Renal cortex interstitium (tissue), 15 donors: Measurements from ENCODE around the gene ZNF646. TPM values are rescaled to one million over a fixed set of nuclear protein-coding genes. Genes with fewer than 3 reads are reported as not detected.

Source experiments
- DNase-seq, 11 donors: peaks; one replicate each; pipeline ENCODE4 v3.0.0-alpha.2; 2013; ENCODE audit warnings: low read depth in 9 of 11, low spot score in 4 of 11; ENCODE audit errors: extremely low read depth in 1 of 11
- long read RNA-seq, 16 experiments: transcript quantifications; one replicate each; lab custom pipeline, GENCODE V29; 2026
- polyA plus RNA-seq, 3 donors: library from polyadenylated mRNA; unstranded; fragments of 120-200 nt; gene quantifications; one replicate each; pipeline ENCODE4 v1.2.1, GENCODE V29; 2013; ENCODE audit not compliant: insufficient read length in 3 of 3

The ZNF646 gene, protein sequence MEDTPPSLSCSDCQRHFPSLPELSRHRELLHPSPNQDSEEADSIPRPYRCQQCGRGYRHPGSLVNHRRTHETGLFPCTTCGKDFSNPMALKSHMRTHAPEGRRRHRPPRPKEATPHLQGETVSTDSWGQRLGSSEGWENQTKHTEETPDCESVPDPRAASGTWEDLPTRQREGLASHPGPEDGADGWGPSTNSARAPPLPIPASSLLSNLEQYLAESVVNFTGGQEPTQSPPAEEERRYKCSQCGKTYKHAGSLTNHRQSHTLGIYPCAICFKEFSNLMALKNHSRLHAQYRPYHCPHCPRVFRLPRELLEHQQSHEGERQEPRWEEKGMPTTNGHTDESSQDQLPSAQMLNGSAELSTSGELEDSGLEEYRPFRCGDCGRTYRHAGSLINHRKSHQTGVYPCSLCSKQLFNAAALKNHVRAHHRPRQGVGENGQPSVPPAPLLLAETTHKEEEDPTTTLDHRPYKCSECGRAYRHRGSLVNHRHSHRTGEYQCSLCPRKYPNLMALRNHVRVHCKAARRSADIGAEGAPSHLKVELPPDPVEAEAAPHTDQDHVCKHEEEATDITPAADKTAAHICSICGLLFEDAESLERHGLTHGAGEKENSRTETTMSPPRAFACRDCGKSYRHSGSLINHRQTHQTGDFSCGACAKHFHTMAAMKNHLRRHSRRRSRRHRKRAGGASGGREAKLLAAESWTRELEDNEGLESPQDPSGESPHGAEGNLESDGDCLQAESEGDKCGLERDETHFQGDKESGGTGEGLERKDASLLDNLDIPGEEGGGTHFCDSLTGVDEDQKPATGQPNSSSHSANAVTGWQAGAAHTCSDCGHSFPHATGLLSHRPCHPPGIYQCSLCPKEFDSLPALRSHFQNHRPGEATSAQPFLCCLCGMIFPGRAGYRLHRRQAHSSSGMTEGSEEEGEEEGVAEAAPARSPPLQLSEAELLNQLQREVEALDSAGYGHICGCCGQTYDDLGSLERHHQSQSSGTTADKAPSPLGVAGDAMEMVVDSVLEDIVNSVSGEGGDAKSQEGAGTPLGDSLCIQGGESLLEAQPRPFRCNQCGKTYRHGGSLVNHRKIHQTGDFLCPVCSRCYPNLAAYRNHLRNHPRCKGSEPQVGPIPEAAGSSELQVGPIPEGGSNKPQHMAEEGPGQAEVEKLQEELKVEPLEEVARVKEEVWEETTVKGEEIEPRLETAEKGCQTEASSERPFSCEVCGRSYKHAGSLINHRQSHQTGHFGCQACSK (N-terminal part only)
- 10 to 100 TPM; 10.5 to 14.7 (median 14.0) TPM for polyA plus RNA-seq
- long read RNA-seq, donor 1, full-length matches to known transcripts = 20 of 20 reads
- long read RNA-seq, donor 1, partial matches to known transcripts = 0 of 20 reads
- long read RNA-seq, donor 1, other reads (novel, unspliced or antisense) = 0 of 20 reads
- long read RNA-seq, donor 2, full-length matches to known transcripts = 12 of 12 reads
- long read RNA-seq, donor 2, partial matches to known transcripts = 0 of 12 reads
- long read RNA-seq, donor 2, other reads (novel, unspliced or antisense) = 0 of 12 reads
- long read RNA-seq, donor 3, full-length matches to known transcripts = 22 of 22 reads
- long read RNA-seq, donor 3, partial matches to known transcripts = 0 of 22 reads
- long read RNA-seq, donor 3, other reads (novel, unspliced or antisense) = 0 of 22 reads
- long read RNA-seq, donor 4, full-length matches to known transcripts = 11 of 11 reads
- long read RNA-seq, donor 4, partial matches to known transcripts = 0 of 11 reads
- long read RNA-seq, donor 4, other reads (novel, unspliced or antisense) = 0 of 11 reads
- long read RNA-seq, donor 5 = 0 reads
- long read RNA-seq, donor 6, full-length matches to known transcripts = 20 of 20 reads
- long read RNA-seq, donor 6, partial matches to known transcripts = 0 of 20 reads
- long read RNA-seq, donor 6, other reads (novel, unspliced or antisense) = 0 of 20 reads
- long read RNA-seq, donor 7, full-length matches to known transcripts = 14 of 14 reads
- long read RNA-seq, donor 7, partial matches to known transcripts = 0 of 14 reads
- long read RNA-seq, donor 7, other reads (novel, unspliced or antisense) = 0 of 14 reads
- long read RNA-seq, donor 8 = 0 reads
- long read RNA-seq, donor 9, full-length matches to known transcripts = 10 of 10 reads
- long read RNA-seq, donor 9, partial matches to known transcripts = 0 of 10 reads
- long read RNA-seq, donor 9, other reads (novel, unspliced or antisense) = 0 of 10 reads
- long read RNA-seq, donor 10, full-length matches to known transcripts = 15 of 15 reads
- long read RNA-seq, donor 10, partial matches to known transcripts = 0 of 15 reads
- long read RNA-seq, donor 10, other reads (novel, unspliced or antisense) = 0 of 15 reads
- long read RNA-seq, donor 11, full-length matches to known transcripts = 7 of 150 reads
- long read RNA-seq, donor 11, partial matches to known transcripts = 113 of 150 reads
- long read RNA-seq, donor 11, other reads (novel, unspliced or antisense) = 30 of 150 reads
- long read RNA-seq, donor 12, full-length matches to known transcripts = 7 of 7 reads
- long read RNA-seq, donor 12, partial matches to known transcripts = 0 of 7 reads
- long read RNA-seq, donor 12, other reads (novel, unspliced or antisense) = 0 of 7 reads
- long read RNA-seq, donor 13 = 0 reads
- long read RNA-seq, donor 14, full-length matches to known transcripts = 6 of 6 reads
- long read RNA-seq, donor 14, partial matches to known transcripts = 0 of 6 reads
- long read RNA-seq, donor 14, other reads (novel, unspliced or antisense) = 0 of 6 reads
- long read RNA-seq, donor 15, full-length matches to known transcripts = 6 of 6 reads
- long read RNA-seq, donor 15, partial matches to known transcripts = 0 of 6 reads
- long read RNA-seq, donor 15, other reads (novel, unspliced or antisense) = 0 of 6 reads
- long read RNA-seq, donor 16, full-length matches to known transcripts = 35 of 45 reads
- long read RNA-seq, donor 16, partial matches to known transcripts = 10 of 45 reads
- long read RNA-seq, donor 16, other reads (novel, unspliced or antisense) = 0 of 45 reads

DNA sequence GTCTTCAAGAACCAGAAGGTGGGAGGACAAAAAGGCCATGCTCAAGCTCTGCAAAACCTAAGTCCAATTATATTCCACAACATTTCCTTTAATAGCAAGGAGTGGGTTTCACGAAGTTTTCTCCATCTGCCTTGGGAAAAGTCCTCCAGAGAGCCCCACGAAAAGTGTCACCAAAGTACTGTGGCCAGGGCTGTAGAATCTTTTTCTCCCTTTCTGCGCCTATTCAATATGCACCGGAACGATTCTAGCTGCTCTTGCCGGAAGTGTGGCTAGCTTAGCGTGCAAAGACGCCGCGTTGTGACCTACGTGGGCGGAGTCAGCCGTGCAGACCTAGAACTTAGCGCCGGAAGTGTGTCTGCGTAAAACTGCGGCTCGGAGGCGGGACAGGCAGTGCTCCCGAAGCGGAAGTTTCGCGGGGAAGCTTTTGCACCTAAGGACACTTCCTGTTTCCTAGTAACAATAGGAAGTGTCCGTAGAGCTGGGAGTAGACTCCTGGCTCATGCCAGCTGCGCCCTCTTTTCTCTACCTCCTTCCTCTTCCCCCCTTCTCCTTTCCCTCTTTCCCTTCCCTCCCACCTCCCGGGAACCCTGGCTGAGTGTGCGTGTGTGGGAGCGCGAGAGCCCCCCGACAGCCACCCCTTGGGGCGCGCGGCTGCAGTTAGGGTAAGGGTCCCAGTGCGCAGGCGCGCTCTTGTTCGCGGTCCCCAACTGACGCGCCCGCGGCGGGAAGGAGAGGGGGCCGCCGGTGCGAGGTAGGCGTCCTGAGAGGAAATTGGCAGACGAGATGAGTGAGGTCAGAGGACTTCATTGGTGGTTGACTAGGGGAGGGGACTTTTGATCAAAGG, at the start of gene ZNF646, which contains the start of gene ZNF668:
Gene ZNF646, plus strand, starts transcription at position 453 of the 844 bp plus-strand sequence. CDS start 1,903 bp downstream, outside the sequence.
Gene ZNF668, minus strand, starts transcription at position 271 of the 844 bp plus-strand sequence. CDS start 9,781 bp downstream, outside the sequence.
- DNase-seq = peak; percentile 90 to 99 (median 98)

DNA sequence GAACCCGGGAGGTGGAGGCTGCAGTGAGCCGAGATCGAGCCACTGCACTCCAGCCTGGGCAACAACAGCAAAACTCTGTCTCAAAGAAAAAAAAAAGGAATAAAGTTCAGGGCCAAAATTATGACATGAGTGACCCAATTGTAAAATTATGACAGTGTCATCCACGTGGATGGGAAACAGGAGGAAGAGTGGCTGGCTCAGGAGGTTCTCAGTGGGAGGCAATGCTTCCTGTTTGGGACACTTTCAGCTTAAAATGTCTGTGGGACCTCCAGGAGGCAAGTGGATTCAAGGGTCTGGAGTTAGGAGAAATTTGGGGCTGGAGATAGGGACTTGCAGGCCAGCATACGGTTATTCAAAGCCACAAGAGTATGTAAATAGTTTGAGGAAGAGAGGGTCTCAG, 48.9 kb upstream of the ZNF646 start:
- no peak for DNase-seq

DNA sequence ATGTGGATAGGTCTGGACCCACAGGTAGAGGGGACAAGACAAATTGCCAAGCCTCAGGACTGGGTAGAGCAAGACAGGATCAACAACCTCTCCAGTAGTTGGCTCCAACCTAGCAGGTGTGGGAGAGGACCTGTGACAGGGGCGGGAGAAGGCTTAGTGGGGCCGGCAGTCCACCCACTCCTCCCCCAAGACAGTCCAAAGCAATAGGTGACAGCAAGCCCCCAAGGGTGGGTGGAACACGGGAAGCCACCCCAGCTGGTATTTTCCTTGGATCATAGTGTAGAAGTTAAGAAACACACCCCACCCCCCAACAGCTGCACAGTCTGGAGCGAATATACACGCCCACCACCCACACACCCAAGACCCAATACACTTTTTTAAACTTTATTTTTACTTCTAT, 45.0 kb upstream of the ZNF646 start:
- DNase-seq = no peak

DNA sequence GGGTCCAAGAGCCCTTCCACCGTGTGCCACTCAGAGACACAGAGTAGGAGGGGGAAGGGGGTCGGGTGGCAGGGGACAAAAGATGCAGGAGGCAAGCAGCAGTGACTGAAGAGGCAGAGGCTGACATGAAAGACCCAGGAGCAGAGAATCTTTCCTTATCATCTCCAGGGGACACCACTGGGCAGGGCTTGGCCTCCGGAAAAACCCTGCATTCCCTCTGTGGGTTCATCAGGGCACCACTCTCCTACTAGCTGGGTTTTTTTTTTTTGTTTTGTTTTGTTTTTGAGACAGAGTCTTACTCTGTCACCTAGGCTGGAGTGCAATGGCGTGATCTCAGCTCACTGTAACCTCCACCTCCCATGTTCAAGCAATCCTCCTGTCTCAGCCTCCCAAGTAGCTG, 42.9 kb upstream of the ZNF646 start:
- DNase-seq = no peak

DNA sequence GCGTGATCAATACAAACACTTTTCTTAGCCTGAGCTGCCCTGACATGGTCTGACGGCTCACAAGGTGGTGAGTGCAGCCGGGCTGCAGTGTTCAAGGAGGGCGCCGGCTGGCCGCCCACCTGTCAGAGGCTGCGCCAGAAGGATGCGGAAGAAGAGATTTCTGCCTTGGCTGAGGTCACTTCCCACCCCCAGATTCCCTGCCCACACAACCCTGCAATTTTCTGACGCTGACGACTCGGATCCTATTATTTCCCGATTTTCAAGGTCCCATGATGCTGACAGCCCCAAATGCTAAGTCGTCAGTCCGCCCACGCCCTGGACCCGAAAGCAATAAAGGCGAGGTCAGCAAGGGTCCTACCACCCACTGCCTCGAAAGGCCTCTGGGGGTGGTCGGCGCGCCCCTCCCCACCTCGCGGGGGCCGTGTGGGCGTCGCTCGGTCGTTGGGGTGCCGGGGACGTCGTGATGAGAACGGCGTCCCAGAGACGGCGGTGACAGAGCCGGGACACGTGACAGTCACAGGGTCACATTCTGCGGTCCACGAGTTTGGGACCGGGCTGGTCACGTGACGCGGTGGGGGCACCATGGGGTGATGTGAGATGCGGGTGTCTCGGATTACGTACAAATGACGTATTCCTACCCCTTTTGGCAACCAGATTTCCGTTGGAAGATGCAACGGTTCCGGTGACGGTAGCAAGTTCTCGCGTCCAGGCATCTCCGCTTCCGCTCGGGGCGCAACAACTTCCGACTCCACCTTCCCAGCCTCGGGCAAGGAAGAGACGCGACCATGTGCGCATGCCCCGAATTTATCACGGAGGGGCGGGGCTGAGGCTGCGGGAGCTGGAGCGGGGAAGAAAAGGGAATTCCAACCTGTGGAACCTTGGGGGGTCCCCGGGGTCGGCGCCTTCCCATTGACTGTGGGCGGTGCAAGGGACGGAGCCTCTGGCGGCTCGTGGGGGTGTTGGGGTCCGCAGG, 41.2 kb upstream of the ZNF646 start, which contains the start of gene STX4:
Gene STX4, plus strand, starts transcription at position 823 of the 973 bp plus-strand sequence. CDS start 248 bp downstream, outside the sequence.
- DNase-seq = peak; percentile 91 to 97 (median 95)

DNA sequence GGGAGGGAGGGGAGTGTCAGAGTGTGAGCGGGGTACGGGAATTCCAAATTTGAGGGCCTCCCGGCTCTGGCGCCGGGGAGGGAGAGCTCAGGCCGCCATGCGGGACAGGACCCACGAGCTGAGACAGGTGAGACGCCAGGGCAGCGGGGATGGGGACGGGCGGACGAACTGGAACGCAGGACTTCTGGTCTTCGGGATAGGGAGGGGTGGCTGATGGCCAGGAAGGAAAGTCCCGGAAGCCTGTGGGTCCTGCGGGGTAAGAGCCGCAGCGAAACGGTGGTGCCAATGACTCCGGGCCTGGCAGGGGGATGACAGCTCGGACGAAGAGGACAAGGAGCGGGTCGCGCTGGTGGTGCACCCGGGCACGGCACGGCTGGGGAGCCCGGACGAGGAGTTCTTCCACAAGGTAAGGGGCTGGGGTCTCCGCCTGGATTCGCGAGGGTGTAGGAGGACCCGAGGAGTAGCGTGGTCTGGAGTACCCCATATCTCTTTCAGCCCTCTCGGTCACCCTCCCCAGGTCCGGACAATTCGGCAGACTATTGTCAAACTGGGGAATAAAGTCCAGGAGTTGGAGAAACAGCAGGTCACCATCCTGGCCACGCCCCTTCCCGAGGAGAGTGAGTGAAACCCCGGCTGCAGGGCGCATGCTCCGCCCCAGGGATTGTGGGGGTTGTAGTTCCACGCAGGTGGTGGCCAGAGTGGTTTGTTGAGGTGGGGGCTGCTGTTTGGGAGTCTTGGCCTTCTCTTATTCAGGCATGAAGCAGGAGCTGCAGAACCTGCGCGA, 40.3 kb upstream of the ZNF646 start:
- peak in 8 of 11 donors; percentile 61 to 83 (median 70) for DNase-seq

DNA sequence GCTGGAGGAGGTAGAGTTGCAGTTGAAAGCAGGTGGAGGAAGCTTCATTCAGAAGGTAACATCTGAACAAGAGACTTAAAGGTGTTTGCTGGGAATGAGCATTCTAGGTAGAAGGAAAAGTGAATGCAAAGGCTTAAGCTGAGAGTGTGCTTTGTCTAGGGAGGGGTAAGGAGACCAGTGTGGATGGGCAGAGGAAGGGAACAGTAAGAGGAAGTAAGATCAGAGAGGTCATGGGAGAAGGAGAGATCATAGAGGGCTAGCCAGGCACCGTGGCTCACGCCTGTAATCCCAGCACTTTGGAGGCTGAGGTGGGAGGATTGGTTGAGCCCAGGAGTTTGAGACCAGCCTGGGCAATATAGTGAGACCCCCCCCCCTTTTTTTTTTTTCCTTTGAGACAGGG, 37.5 kb upstream of the ZNF646 start:
- DNase-seq = no peak

DNA sequence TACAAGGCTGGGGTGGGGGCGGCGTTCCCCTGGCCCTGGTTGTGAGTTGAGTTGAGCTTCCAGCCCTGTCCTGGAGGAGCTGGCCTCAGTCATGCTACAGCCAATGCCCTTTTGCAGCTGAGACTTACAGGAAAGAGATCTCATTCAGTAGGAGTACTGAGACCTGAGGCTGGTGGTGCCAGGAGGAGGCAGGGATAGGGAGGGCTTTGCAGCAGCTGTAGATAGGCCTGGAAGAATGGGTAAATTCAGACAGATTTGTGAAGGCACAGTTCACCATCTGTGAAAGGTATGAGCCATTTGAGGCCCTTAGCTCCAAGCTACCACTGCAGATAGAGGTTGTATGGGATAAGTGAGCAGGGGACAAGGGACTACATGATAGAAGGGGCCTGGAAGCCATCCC, 35.2 kb upstream of the ZNF646 start:
- DNase-seq = no peak

DNA sequence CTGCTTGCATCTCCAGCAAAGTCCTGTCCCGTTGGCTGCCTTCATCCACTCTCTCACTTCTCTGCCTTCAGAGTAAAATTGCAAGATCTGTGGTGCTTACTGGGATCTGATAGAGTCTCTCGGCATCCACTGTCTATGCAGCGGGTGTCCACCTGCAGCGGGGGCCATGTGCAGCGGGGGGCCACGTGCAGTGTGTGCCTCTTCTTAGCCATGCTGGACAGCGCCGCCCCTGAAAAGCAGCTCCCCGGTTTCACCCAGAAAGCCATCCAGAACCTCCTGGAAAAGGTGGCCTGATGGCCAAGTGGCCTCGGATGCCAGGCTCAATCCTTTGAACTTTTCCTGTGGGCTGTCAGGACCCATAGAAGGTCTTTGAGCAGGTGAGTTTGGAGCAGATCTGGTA, 31.4 kb upstream of the ZNF646 start:
- no peak for DNase-seq

DNA sequence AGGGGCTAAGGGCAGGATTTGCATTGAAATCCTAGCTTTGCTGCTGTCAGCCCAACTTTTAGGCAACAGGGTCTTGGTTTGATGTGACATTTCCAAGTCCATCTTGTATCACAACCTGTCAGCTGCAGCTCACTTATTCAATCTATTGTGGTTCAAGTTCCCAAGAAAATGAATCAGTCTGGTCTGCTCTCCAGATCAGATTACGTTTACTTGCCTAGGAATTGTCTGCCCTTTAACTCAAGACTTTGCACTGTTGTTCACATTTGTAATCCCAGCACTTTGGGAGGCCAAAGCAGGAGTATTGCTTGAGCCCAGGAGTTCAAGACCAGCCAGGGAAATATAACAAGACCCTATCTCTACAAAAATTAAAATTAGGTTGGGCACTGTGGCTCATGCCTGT, 30.9 kb upstream of the ZNF646 start:
- no peak for DNase-seq

DNA sequence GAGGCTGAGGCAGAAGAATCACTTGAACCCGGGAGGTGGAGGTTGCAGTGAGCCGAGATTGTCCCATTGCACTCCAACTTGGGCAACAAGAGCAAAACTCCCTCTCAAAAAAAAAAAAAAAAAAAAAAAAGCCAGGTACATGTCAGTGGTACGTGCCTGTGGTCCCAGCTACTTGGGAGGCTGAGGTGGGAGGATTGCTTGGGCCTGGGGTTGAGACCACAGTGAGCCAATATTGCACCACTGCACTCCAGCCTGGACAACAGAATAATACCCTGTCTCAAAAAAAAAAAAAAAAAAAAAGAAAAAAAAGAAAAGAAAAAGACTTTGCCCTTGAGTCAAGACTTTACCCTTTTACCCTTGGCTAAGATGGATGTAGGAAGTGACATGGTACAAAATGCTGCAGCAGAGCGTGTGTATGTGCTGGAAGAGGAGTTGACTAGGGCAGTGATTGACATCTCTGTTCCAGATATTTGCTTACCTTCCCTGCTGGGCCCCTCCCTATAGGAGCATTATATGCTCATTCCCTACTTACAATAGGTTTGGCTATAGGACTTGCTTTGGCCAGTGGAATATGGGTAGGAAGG, 30.2 kb upstream of the ZNF646 start:
- DNase-seq = no peak

DNA sequence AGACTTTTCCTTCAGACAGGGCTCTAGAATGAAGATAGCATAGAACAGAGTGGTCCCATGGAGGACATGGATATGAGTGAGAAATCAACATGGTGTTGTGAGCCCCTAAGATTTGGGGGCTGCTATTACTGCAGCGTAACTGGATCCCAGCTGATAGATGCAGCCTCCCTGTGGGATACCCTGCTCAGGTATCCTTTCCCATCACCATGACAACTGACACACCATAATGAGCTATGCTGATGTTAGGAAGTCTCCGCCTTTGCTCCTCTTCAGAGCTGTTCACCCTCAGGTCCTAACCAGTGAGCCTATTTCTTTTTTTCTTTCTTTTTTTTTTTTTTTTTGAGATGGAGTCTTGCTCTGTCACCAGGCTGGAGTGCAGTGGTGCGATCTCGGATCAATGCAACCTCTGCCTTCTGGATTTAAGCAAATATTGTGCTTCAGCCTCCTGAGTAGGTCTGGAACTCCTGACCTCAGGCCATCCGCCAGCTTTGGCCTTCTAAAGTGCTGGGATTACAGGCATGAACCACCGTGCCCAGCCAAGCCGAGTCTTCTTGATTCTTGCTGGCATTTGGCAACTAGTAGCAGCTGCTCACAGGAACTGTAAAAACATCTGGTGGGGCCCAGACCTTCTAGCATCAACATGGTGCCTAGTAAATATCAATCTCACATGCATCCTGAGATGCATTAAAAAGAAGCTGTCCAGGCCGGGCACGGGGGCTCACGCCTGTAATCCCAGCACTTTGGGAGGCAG, 23.8 kb upstream of the ZNF646 start:
- DNase-seq = no peak
